Gastrocnemius medialis (tissue), 4 donors: ENCODE measurements around the gene GRIA4. TPM values are rescaled to one million over a fixed set of nuclear protein-coding genes. Genes with fewer than 3 reads are reported as not detected.

Source experiments
- ATAC-seq, 2 donors: fragments of 150-250 bp; one replicate each; pipeline ENCODE4 v1.9.1; 2016
- DNase-seq, 2 donors: peaks; one replicate each; pipeline ENCODE4 v3.0.0-alpha.2; 2019
- H3K27ac ChIP-seq, 4 donors: fragments of 200-600 bp; sonication (generic); 1 replicate in 1 of 4; 2 replicates in 3 of 4; pipeline ENCODE4 v1.5.1; 2016 to 2018; ENCODE audit warnings: mild to moderate bottlenecking in 2 of 4, moderate library complexity in 1 of 4
- H3K27me3 ChIP-seq, 3 donors: fragments of 200-600 bp; sonication (generic) in 2 of 3; 1 replicate in 1 of 3; 2 replicates in 2 of 3; pipeline versions ENCODE4 v1.5.1 to v1.6.0; 2016 to 2019; ENCODE audit warnings: mild to moderate bottlenecking in 1 of 3, moderate library complexity in 1 of 3
- H3K36me3 ChIP-seq, 2 donors: fragments of 200-600 bp; sonication (generic) in 1 of 2; one replicate each; pipeline ENCODE4 v1.5.1; 2017 to 2018
- H3K4me1 ChIP-seq, 2 donors: fragments of 200-600 bp; sonication (generic) in 1 of 2; one replicate each; pipeline ENCODE4 v1.5.1; 2016 to 2017; ENCODE audit warnings: mild to moderate bottlenecking in 2 of 2
- H3K4me3 ChIP-seq, 4 donors: fragments of 200-600 bp; sonication (generic) in 3 of 4; 1 replicate in 1 of 4; 2 replicates in 3 of 4; pipeline ENCODE4 v1.5.1; 2016 to 2019; ENCODE audit warnings: mild to moderate bottlenecking in 2 of 4
- H3K9me3 ChIP-seq, 3 donors: fragments of 200-600 bp; sonication (generic) in 2 of 3; 1 replicate in 1 of 3; 2 replicates in 2 of 3; pipeline ENCODE4 v1.5.1; 2016 to 2019
- POLR2A ChIP-seq, 2 donors: fragments of 450-650 bp; IDR thresholded peaks; one replicate each; pipeline ENCODE4 v1.6.1; 2017; ENCODE audit warnings: antibody characterized with exemption in 2 of 2, mild to moderate bottlenecking in 2 of 2, moderate library complexity in 2 of 2
- in situ Hi-C, 4 donors: fragments of 200-750 bp; cut with MboI; loops; one replicate each; pipeline versions ENCODE4 v1.15.0 to v1.8.0; 2017; ENCODE audit warnings: low sequenced_read_pairs in 4 of 4
- intact Hi-C: fragments of 100-400 bp; cut with DNase I; formaldehyde crosslinking; loops from one replicate; pipeline ENCODE4 v1.15.1; 2023; ENCODE audit warnings: low total_unique reads
- total RNA-seq, 4 donors: library from RNA; depleted of rRNA; stranded (reverse); fragments of >200 nt; gene quantifications; one replicate each; pipeline versions ENCODE4 v1.1.0 to v1.2.3, GENCODE V29; 2016
- TF ChIP-seq, protein P1 (sequence below), 5 experiments: fragments of 450-650 bp in 3 of 5; fragments of 200-600 bp in 2 of 5; sonication (generic) in 2 of 5; IDR thresholded peaks in 4 of 5; conservative IDR thresholded peaks in 1 of 5; 1 replicate in 4 of 5; 2 replicates in 1 of 5; pipeline ENCODE4 v1.5.1; 2016 to 2019; ENCODE audit warnings: antibody characterized with exemption in 5 of 5, mild to moderate bottlenecking in 3 of 5, moderate library complexity in 3 of 5

The GRIA4 gene
- total RNA-seq, 4 donors from 2014 or later: not detected

DNA sequence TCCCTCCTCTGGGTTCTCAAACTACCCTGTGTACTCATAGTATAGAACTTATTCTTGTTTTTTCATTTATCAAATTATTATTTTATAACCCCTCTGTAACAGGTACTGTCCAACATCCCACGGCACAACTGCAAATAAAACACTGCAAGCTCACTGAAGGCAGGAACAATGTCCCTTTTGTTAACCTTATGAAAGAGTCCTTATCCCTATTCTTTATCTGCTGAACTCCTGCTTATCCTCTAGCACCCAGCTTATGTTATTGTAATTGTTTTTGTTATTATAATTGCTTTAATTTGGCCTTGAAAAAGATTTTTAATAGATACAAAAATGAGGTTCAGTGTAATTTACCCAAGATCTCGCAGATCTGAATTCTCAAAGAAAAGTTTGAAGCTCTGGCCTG, 281.8 kb downstream of the GRIA4 start:
- no peak for DNase-seq
- Histone ChIP-seq H3K4me3 (no peak overlapping the region), H3K9me3 (no peaks in the 10 kb centered on the region), H3K4me1 (no peaks in the 10 kb centered on the region), H3K27me3 (no peaks in the 10 kb centered on the region), H3K36me3 (no peaks in the 10 kb centered on the region), H3K27ac (no peak overlapping the region)
- no peak for TF ChIP-seq POLR2A (IDR thresholded peaks at IDR 0.05)
- TF ChIP-seq, protein P1, sequence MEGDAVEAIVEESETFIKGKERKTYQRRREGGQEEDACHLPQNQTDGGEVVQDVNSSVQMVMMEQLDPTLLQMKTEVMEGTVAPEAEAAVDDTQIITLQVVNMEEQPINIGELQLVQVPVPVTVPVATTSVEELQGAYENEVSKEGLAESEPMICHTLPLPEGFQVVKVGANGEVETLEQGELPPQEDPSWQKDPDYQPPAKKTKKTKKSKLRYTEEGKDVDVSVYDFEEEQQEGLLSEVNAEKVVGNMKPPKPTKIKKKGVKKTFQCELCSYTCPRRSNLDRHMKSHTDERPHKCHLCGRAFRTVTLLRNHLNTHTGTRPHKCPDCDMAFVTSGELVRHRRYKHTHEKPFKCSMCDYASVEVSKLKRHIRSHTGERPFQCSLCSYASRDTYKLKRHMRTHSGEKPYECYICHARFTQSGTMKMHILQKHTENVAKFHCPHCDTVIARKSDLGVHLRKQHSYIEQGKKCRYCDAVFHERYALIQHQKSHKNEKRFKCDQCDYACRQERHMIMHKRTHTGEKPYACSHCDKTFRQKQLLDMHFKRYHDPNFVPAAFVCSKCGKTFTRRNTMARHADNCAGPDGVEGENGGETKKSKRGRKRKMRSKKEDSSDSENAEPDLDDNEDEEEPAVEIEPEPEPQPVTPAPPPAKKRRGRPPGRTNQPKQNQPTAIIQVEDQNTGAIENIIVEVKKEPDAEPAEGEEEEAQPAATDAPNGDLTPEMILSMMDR (IDR thresholded peaks at IDR 0.05 in 4 of 5, conservative IDR thresholded peaks at IDR 0.05 in 1 of 5): no peak
- ATAC-seq: no peak
- intact Hi-C loops: no loop called here
- in situ Hi-C loops: no loop called here

DNA sequence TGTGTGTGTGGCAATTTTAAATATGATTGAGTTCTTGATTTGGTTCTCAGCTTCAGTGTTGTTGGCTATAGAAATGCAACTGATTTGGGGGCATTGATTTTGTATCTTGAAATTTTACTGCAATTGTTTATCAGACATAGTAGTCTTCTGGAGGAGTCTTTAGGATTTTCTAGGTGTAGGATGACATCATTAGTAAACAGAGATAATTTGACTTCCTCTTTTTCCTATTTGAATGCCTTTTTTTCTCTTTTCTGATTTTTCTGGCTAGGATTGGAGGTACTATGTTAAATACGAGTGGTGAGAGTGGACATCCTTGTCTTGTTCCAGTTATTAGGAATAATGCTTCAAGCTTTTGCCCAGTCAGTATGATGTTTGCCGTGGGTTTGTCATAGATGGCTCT, 287.3 kb downstream of the GRIA4 start:
- in situ Hi-C loops: no loop called here
- H3K36me3 ChIP-seq: no peaks in the 10 kb centered on the region
- H3K4me1 ChIP-seq: no peaks in the 10 kb centered on the region
- no peak for DNase-seq
- H3K4me3 ChIP-seq: no peak overlapping the region
- no peaks in the 10 kb centered on the region for H3K27me3 ChIP-seq
- intact Hi-C loops: no loop called here
- no peaks in the 10 kb centered on the region for H3K9me3 ChIP-seq
- ATAC-seq: no peak
- TF ChIP-seq, protein P1 (IDR thresholded peaks at IDR 0.05 in 4 of 5, conservative IDR thresholded peaks at IDR 0.05 in 1 of 5): no peak
- no peak for TF ChIP-seq POLR2A (IDR thresholded peaks at IDR 0.05)
- H3K27ac ChIP-seq: no peak overlapping the region

DNA sequence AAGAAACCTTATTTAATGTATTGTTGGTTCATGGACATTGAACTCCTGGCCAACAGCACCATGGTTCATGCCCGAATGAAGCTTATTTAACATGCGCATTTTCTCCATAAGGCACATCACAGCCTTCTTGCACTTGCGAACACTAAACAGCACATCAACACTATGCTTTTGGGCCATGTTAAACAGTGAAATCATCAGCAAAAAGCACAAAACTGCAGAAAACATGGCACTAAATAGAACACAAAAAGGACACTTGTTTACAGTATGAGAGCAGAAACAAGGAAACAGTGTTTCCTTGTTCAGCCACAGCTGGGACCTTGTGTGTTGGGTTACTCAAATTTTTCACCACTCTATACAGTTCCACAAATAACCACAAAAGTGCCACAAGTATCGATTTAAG, 289.9 kb downstream of the GRIA4 start:
- H3K9me3 ChIP-seq: no peaks in the 10 kb centered on the region
- ATAC-seq (no peak), DNase-seq (no peak)
- H3K27ac ChIP-seq: no peak overlapping the region
- intact Hi-C loops (no loop called here), in situ Hi-C loops (no loop called here)
- no peaks in the 10 kb centered on the region for H3K4me1 ChIP-seq
- H3K27me3 ChIP-seq: no peaks in the 10 kb centered on the region
- no peak overlapping the region for H3K4me3 ChIP-seq
- no peaks in the 10 kb centered on the region for H3K36me3 ChIP-seq
- TF ChIP-seq, protein P1 (IDR thresholded peaks at IDR 0.05 in 4 of 5, conservative IDR thresholded peaks at IDR 0.05 in 1 of 5): no peak
- TF ChIP-seq POLR2A (IDR thresholded peaks at IDR 0.05): no peak

DNA sequence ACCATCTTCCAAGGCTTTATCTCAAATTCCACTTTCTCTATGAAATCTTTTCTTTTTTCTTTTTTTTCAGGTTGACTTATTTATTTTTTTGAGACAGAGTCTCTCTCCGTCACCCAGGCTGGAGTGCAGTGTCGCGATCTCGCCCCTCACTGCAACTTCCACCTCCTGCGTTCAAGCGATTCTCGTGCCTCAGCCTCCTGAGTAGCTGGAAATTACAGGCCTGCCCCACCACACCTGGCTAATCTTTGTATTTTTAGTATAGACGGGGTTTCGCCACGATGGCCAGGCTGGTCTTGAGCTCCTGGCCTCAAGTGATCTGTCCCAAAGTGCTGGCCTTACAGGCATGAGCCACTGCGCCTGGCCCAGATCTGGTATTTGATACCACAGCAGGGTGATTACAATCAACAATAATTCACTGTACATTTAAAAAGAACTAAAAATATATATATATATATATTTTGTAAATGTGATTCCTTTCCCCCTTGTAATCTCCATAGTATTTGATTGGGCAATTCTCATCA, 290.7 kb downstream of the GRIA4 start:
- H3K4me3 ChIP-seq: no peak overlapping the region
- no peaks in the 10 kb centered on the region for H3K36me3 ChIP-seq
- DNase-seq (no peak), ATAC-seq (no peak)
- H3K4me1 ChIP-seq: no peaks in the 10 kb centered on the region
- no peak overlapping the region for H3K27ac ChIP-seq
- no peak for TF ChIP-seq POLR2A (IDR thresholded peaks at IDR 0.05)
- in situ Hi-C loops: no loop called here
- H3K27me3 ChIP-seq: no peaks in the 10 kb centered on the region
- intact Hi-C loops: no loop called here
- H3K9me3 ChIP-seq: no peaks in the 10 kb centered on the region

DNA sequence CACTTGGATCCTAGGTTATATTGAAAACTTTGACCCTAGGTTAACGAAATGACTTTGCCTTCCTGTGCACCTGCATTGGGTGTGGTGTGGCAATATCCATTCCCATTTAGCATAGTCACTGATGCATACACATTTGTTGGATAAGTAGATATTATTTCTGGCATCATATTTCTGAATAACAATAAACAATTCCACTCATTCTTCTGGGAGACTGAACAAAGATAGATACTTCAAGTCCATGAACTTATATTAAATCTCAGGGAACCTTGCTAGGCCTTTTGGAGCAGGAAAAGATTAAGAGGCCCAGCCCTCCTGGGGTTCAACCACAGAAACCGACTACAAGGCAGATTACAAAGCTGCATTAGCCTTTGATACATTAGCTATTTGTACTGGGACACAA, 293.2 kb downstream of the GRIA4 start:
- H3K4me1 ChIP-seq: no peaks in the 10 kb centered on the region
- no peak for TF ChIP-seq POLR2A (IDR thresholded peaks at IDR 0.05)
- TF ChIP-seq, protein P1 (IDR thresholded peaks at IDR 0.05 in 4 of 5, conservative IDR thresholded peaks at IDR 0.05 in 1 of 5): no peak
- no peaks in the 10 kb centered on the region for H3K27me3 ChIP-seq
- H3K27ac ChIP-seq: no peak overlapping the region
- no peaks in the 10 kb centered on the region for H3K9me3 ChIP-seq
- ATAC-seq (no peak), DNase-seq (no peak)
- no peaks in the 10 kb centered on the region for H3K36me3 ChIP-seq
- intact Hi-C loops (no loop called here), in situ Hi-C loops (no loop called here)
- no peak overlapping the region for H3K4me3 ChIP-seq
